ENCODE data around the gene SPATA2L.

DNA sequence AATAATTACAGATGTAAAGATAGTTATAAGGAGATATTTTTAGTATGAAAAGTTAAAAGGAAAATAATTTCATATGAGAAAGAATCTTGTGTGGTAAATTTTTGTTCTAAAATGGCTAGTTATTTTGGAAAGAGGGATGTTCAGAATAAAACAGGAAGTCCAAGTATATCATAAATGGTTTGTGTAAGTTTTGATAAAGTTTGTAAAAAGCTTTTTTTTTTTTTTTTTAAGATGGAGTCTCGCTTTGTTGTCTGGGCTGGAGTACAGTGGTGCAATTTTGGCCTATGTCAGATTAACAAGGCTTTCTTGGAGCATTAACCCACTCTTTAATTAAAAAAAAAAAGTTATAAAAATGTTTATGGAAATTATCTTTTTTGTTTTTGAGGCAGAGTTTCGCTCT lies 23.2 kb downstream of the SPATA2L start:
- TF ChIP-seq POLR2A (IDR thresholded peaks at IDR 0.05; ENCODE audit: extremely low read depth, insufficient read length) (no peak), CTCF (IDR thresholded peaks at IDR 0.05; ENCODE audit: low read depth, low read length) (no peak), MYC (IDR thresholded peaks at IDR 0.05; ENCODE audit: low read depth, low read length) (no peak)
- TF ChIP-seq, protein P1, sequence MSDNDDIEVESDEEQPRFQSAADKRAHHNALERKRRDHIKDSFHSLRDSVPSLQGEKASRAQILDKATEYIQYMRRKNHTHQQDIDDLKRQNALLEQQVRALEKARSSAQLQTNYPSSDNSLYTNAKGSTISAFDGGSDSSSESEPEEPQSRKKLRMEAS (IDR thresholded peaks at IDR 0.05; ENCODE audit: low read depth, low read length): no peak

Data from NB4 (cell line).